Effector CD4-positive, alpha-beta T cell (primary cell): ENCODE measurements around the gene RGS11.
"Not testable (repeated sequence)": the region's sequence is repeated elsewhere in the genome, so short reads cannot be mapped to it uniquely, and the experiment has no call there.

Experiments used
- DNase-seq: peaks from one replicate; pipeline ENCODE4 v3.0.0-alpha.2; 2020

The RGS11 gene

DNA sequence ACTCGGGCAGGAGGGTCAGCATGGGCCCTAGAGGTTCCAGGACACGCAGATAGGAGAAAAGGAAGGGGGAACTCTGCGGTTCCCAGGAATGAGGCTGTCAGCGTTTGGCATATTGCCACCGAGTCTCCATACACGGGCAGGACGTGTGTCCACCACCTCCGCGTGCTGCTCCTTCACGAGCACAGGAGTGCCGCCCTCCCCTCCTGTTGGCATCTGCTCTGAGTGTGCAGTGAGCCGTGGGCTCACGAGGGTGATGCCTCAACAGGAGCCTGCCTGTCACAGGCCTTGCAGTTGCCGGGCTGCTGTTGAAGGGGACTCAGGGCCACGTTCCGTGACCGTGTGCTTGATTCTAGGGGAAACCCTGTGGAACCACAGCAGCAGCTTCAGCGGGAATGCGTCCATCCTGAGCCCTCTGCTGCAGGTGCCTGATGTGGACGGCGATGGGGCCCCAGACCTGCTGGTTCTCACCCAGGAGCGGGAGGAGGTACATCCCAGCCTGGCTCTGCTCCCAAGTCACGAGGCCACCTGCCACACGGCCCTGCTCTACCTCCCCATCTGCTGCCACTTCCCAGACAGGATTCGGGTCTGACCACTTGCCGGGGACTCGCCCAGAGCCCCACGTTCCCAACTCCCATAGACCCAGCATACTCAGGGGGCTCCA lies 14.6 kb downstream of the RGS11 start:
- DNase-seq = no peak

DNA sequence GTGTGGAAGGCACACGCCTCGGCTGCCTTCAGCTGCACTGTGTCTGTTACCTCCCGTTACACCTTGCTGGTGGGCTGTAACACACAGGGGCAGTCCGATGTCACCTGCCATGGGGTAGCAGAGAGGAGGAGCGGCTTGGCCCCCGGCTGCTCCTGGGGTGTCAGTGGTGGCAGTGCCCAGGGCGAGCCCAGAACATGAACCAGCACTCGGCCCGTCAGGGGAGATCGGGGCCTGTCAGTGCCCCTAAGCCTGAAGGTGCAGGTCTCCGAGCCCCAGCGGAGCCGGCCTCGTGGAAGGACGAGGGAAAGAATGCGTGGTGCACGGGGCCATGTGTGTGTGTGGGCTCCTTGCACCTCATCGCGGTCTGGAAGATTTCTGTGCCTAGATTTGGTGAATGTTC lies 15.4 kb downstream of the RGS11 start:
- no peak for DNase-seq

DNA sequence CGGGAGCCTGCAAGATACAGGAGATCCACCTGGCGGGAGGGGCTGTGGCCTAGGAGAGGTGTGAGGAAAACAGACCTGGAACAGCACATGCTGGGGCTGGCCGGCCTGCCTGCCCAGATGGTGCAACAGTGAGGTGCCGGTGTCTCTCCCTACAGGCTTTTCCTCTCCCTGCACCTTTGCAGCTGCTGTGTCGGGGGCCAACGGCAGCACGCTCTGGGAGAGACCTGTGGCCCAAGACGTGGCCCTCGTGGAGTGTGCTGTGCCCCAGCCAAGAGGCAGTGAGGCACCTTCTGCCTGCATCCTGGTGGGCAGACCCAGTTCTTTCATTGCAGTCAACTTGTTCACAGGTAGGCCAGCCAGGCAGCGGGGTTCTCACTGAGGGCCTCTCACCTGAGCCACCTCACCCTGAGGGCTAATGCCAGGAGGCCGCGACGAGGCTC lies 15.9 kb downstream of the RGS11 start:
- DNase-seq = no peak

DNA sequence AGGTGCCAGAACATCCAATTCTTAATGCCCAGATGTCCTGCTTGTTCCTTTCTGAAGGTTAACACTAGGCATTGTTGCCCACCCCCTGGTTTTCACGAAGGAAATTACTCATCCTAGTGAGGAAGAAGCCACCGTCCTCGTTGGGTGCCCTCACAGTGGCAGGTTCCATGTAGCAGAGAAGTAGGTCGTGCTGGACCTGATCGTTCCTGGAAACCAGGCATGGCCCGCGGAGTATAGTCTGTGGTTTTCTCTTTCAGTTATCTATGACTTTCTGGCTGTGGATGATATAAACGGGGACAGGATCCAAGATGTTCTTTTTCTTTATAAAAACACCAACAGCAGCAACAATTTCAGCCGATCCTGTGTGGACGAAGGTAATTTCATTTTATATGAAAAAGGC lies 16.5 kb downstream of the RGS11 start:
- no peak for DNase-seq

DNA sequence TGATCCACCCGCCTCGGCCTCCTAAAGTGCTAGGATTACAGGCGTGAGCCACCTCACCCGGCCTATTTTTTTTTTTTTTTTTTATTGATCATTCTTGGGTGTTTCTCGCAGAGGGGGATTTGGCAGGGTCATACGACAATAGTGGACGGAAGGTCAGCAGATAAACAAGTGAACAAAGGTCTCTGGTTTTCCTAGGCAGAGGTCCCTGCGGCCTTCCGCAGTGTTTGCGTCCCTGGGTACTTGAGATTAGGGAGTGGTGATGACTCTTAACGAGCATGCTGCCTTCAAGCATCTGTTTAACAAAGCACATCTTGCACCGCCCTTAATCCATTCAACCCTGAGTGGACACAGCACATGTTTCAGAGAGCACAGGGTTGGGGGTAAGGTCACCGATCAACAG lies 17.7 kb downstream of the RGS11 start:
- DNase-seq = not testable (repeated sequence)

DNA sequence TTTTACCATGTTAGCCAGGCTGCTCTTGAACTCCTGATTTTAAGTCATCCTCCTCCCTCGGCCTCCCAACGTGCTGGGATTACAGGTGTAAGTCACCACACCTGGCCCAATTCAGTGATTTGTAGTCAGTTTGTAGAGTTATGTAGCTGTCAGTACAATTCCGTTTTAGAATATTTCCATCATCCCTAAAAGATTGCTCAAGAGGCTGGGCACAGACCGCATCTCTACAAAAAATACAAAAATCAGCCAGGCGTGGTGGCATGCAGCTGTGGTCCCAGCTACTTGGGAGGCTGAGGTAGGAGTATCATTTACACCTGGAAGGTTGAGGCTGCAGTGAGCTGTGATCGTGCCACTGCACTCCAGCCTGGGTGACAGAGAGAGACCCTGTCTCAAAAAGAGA lies 20.6 kb downstream of the RGS11 start:
- no peak for DNase-seq

DNA sequence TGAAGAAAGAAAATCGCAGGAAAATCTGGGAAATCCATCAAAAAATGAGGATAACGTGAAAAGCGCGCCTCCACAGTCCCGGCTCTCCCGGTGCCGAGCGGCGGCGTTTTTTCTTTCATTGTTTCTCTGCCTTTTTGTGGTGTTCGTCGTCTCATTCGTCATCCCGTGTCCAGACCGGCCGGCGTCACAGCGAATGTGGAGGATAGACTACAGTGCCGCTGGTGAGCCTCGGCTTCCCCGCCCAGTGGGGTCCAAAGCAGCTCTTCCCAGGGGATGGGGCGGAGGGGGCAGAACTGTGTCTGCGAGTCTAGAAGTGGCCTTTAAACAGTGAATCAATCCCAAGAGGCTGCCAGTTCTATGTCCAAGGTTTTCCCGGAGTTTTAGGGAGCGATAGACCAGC lies 21.3 kb downstream of the RGS11 start:
- no peak for DNase-seq

DNA sequence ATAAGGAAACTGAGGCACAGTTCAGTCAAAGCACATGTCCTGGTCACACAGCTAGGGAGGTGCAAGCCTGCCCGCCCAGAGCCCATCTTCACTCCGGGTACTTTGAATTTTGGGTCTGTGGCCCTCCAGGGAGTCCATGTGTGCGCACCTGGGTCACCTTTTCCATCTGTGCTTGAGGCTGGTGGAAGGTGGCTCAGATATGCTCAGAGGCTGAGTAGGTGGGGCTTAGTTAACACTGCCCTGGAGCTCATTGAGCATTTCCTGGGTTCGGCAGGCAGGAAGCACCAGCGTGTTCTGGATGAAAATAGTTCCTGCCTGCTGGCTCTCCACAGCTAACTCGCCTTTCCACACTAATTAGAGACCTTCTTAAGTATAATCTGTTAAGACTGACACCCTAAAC lies 21.9 kb downstream of the RGS11 start:
- no peak for DNase-seq

DNA sequence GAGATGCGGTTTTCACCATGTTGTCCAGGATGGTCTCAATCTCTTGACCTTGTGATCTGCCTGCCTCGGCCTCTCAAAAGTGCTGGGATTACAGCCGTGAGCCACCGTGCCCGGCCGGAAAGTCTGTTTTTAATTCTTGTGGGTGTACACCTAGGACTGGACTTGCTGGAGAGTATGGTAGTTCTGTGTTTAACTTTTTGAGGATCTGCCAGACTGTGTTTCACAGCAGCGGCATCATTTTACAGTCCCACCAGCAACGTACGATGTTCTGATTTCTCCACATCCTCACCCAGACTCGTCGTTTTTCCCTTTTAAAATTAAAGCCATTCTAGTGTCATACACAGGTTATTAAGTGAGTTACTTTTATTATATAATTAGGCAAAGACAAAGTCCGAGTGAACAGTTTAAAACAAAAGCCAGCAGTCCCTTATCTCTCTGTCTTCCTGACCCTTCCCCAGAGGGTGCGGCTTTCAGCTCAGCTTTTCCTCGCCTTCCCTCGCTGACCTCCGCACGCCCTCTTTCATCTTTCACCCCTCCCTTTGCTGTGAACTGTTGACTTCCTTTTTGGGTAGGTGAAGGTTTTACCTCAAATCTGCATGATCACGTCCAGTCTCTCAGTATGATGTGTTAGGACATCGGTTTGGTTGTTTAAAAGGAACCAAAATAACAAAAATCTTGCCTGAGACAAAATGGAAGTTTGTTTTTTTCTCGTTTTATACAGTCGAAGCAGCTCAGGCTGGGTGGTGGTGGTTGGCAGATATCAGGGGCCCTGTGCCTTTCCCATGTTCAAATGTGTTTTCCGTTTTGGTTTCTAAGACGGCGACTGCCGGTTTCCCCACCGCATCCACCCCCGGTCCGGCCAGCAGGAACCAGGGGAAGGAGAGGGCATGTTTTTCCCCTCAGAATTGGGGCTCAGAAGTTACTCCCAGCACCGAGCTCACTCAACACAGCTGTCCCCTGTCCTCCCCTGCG lies 23.1 kb downstream of the RGS11 start:
- DNase-seq = no peak

DNA sequence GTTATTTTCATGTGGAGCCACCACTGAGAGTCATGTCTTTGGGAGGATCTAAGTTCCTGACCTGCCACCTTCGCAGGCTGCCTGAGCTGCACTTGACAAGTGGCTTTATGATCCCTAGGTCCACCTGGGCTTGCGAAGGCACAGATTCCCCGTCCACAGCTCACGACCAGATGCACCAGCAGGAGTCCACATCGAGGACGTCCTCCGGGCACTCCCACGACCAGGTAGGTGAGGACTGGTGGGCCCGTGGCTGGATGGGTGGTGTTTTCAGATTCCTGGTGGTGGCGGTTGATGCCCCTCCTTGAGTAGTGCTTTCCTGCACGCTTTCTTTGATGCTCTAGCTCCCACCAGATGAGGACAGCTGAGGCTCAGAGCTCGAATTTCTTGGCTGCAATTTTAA lies 26.3 kb downstream of the RGS11 start:
- DNase-seq = no peak

DNA sequence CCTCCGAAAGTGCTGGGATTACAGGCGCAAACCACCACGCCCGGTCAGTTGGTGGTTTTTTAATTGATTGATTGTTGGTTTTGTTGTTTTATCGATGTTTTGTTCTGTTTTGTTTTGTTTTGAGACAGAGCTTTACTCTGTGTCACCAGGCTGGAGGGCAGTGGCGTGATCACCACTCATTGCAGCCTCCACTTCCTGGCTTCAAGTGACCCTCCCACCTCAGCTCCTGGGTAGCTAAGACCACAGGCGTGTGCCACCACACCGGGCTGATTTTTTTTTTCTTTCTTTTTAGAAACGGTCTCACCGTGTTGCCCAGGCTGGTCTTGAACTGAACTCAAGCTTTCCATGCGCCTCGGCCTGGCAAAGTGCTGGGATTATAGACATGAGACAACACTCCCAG lies 28.7 kb downstream of the RGS11 start:
- DNase-seq = no peak

DNA sequence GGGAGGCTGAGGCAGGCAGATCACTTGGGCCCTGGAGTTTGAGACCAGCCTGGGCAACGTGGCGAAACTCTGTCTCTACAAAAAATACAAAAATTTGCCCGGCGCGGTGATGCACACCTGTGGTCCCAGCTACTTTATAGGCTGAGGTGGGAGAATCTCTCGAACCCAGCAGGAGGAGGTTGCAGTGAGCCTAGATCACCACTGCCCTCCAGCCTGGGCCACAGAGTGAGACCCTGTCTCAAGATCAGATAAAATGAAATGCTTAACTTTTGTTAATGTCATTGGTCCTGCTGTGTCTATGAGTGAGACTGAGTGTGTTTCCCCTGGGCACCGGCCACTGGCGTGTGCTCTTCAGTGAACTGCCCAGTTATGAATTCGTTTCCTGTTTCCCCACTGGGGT lies 30.6 kb downstream of the RGS11 start:
- no peak for DNase-seq

DNA sequence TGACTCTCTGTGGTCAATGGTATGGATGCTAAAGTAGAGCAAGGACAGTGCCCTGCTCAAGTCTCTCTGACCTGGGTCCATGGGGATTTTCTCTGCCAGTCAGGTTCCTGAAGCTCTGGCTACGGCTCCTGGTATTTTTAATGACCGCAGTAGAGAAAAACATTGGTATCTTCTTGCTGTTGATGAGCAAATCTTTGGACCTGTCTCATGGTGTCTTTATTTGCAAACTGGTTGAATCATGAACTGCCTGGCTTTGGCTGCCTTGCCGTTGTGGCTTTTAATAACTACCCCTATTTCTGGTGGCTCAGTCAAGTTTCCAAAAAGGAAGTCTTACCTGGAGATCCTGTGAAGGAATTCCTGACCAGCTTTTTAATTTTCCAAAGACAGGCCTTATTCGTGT lies 32.4 kb downstream of the RGS11 start:
- no peak for DNase-seq

DNA sequence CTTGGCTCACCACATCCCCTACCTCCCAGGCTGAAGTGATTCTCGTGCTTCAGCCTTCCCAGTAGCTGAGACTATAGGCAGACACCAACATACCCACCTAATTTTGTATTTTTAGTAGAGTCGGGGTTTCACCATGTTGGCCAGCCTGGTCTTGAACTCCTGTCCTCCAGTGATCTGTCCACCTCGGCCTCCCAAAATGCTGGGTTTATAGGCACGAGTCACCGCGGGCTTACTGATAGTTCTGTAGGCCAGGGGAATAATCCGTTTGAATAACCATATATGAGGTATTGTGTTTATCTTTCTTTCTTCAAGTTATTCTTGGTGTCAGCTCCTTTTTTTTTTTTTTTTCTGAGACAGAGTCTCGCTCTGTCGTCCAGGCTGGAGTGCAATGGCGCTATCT lies 33.5 kb downstream of the RGS11 start:
- DNase-seq = no peak

DNA sequence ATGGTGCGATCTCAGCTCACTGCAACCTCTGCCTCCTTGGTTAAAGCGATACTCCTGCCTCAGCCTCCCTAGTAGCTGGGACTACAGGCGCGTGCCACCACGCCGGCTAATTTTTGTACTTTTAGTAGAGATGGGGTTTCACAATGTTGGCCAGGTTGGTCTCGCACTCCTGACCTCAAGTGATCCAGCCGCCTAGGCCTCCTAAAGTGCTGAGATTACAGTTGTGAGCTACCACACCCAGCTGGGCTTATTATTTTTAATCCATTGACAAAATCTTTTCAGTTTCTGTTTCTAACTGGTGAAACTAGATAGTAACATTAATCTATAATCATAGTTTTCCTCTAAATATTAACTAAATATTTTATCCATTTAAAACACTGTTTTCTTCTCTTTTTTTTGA lies 35.2 kb downstream of the RGS11 start:
- no peak for DNase-seq

DNA sequence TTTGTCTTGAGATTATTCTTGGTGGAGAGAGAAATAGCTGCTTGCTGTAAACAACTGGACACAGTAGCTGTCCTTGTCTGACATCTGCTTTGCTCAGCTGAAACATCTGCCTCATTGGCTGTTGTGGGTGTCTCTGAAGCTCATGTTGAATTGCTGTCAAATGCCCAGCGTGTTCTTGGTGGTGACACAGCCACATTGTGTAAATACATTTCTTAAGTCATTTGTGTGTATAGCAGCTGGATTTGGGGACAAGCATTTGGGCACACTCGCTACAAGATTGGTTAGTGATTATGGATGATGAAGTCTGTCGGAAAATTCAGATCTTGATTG lies 35.8 kb downstream of the RGS11 start:
- DNase-seq = no peak

DNA sequence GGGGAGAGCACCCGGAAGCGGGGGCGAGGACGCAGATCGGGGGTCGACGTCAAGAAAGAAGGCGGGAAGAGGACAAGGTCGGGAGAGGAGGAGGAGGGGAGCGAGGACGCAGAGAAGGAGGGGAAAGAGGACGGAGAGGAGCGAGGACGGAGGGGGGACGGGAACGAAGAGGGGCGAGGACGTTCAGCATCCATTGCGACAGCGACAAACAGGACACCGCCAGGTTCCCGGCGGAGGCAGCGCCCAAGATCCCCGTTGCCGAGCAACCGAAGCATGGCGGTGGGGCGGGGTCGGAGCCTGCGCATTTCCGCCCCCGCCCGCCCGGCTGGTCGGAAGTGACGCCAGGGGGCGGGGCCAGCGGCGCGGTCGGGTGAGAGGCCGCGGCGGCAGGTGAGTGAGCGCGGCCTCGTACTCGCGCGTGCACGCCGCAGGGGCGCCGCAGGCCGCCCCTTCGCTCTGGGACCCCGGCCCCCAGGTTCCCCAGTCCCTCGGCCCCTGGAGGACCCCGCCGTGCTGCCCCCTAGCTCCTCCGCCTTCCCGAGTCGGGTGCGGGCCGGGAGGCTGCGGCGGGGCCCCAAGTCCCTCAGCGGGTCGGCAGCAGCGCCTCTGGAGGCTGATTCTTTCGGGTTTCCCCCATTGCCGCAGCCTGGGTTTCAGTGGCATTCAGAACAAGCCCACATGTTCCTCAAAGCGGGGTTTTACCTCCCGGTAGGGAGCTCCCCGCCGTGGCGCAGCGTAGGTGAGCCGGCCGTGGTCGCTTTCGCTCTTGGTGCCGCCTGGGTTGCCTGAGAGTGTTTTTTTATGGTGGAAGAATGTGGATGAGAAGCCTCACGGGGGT lies 41.1 kb downstream of the RGS11 start, which contains the start of gene FAM234A:
TSS of gene FAM234A (plus strand) at position 354 of the 838 bp plus-strand sequence. CDS start 19,593 bp downstream, outside the sequence.
- DNase-seq = peak; percentile 94

DNA sequence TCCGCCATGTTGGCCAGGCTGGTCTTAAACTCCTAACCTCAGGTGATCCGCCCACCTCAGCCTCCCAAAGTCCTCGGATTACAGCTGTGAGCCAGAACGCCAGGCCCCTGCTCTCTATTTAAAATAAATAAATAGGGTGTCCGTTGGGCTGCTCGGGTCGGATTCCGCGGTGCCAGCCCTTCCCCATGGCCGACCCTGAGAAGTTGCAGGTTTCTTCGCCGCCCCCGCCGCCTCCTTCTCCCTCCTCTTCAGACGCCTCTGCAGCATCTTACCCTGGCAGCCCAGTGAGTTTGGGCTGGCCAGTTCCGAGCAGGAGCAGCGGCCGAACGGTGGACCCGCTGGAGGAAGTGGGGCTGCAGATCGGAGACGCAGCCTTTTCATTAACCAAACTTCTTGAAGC lies 44.8 kb downstream of the RGS11 start:
- DNase-seq = no peak

DNA sequence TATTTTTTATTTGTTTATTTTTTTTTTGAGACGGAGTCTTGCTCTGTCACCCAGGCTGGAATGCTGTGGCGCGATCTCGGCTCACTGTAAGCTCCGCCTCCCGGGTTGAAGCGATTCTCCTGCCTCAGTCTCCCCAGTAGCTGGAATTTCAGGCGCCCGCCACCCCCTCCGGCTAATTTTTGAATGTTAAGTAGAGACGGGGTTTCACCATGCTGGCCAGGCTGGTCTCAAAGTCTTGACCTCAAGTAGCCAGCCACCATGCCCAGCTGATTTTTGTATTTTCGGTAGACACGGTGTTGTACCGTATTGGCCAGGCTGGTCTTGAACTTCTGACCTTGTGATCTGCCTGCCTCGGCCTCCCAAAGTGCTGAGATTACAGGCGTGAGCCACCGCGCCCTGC lies 45.4 kb downstream of the RGS11 start:
- DNase-seq = not testable (repeated sequence)

DNA sequence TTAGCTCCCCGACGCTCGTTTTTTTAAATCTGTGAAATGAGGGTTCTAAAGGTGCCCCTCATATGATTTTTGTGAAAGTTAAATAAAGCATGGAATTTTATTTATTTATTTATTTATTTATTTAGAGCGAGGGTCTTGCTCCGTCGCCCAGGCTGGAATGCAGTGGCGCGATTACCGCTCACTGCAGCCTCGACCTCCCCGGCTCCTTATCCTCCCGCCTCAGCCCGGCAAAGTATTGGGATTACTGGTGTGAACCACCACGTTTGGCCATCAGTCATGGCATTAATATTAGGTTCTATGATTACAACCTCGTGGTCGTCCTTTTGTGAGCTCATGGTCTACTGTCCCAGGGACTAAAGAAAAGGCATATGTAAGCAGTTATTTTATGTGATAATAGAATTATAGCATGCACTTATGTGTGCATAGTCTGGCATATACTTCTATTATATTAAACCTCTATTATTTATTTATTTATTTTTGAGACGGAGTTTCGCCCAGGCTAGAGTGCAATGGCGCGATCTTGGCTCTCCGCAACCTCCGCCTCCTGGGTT lies 45.9 kb downstream of the RGS11 start:
- DNase-seq = no peak

DNA sequence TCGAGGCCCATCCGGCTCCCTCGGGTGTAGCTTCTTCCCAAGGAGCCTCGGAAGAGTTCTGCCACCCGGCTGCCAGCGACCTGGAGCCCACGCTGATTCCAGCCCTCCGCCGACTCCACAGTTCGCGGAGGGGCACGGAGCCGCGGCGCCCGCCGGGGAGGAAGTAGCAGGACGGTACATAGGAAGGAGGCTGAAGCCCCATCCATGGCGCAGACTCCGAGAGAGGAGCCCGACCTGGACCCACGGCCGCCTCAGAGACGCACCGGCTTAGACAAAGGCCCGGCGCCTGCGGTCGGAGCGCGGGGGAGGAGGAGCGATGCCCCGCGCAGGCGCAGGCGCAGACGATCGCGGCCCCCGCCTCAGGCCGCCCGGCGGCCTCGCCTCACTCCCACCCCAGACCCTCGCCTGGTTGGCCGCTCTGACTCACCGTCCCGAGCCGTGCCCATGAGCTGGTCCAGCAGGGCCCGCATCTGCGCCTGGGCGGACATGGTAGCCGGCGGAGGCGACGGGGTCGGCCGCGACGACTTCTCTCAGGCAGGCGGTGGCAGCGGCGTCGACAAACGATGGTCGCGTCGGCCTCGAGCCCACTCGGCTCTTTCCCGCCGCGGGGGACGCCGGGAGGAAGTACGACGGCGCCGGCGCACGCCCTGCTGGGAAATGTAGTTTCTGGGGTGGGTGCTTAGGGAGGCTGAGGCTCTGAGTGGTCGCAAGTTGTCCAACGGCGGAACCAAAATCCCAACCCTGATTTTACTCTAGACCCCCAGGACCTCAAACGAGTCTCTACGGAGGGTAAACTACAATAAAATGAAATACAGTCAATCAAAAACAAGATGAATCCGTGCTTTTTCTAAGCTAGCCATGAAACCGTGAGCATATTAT lies 46.7 kb downstream of the RGS11 start, which contains the start of gene LUC7L:
TSS of gene LUC7L (minus strand) at position 598 of the 879 bp plus-strand sequence. CDS start at position 488, 110 bp downstream.
- DNase-seq = peak; percentile 83
